SW480 (cell line): ENCODE measurements around the gene OSCAR.
A peak's percentile ranks its signal among the peaks of the same experiment; 100 is the strongest.

Source experiments
- DNase-seq: peaks from one replicate; pipeline ENCODE4 v3.0.0-alpha.2; 2016; ENCODE audit warnings: low spot score

The OSCAR gene

DNA sequence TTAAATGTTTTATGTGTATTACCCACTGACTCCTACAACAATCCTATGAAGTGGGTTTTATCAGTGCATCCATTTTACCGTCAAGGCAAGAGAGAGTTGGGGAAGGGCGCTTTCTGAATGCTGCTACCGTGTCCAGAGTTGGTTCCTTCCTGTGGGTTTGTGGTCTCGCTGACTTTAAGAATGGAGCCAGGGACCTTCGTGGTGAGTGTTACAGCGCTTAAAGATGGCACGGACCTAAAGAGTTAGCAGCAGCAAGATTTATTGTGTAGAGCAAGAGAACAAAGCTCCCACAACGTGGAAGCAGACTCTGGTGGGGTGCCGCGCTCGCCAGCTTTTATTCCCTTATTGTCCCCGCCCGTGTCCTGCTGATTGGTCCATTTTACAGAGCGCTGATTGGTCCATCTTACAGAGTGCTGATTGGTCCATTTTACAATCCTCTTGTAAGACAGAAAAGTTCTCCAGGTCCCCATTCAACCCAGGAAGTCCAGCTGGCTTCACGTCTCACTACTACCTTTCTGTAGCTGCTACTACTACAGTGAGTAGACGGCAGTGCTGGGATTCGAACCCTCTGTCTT lies 6.1 kb downstream of the OSCAR start:
- no peak for DNase-seq

DNA sequence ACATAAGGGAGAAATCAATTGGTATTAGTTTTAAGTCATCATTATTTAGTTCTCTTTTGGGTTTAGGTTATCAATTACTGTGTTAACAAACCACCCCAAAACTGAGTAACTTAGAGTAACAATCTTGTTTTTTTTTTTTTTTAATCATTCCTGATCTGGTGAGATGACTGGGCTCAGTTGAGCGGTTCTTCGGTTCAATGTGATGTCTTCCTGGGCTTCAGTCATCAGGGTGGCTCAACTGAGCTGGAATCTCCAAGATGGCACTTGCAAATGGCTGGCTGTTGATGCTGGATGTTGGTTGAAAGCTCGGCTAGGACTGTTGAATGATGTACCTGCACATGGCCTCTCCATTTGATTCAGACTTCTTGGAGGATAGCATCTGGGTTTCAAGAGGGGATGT lies 16.2 kb downstream of the OSCAR start:
- no peak for DNase-seq

DNA sequence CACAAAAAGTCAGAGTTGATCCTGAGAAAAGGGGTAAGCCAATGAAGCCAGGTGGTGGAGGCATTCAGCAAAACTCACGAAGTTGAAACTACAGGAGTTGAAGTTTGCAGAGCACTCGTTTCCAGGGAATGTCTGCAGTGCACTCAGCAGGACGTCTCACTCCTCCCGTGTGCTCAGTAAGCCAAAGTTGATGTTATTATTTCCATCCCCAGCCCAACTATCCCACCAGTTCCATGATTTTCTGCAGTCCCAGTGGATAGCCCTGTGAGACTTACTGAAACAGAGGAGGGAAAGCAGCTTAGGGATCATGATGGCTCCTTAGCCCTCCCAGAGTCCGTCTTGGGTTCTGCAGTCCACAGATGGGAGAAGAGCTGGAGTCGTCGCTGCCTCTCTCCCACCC lies 19.6 kb downstream of the OSCAR start, which contains the start of gene TARM1:
Gene TARM1, minus strand, starts transcription at position 334 of the 400 bp plus-strand sequence. Its CDS starts 25 bp downstream, at position 309.
- DNase-seq, result no peak

DNA sequence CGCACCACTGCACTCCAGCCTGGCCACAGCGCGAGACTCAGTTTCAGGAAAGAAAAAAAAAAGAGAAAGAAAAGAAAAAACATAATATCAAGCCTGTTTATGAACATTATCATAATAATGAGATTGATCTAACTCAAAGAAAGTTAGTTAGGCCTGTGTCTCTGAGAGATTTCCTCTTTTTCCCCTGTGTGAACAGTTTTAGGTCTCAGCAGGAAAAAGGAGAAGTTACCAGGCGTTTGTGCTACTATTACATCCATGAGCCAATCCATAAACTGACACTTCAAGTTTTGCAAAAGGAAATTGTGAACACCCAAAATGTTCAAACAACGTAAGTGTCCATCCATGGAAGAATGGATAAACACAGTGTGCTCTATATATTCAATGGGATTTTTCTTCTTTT lies 23.3 kb downstream of the OSCAR start:
- no peak for DNase-seq

- no peak for DNase-seq
Measured at GRCh38 chr19:54074851-54075250, 25.8 kb downstream of the OSCAR start.

DNA sequence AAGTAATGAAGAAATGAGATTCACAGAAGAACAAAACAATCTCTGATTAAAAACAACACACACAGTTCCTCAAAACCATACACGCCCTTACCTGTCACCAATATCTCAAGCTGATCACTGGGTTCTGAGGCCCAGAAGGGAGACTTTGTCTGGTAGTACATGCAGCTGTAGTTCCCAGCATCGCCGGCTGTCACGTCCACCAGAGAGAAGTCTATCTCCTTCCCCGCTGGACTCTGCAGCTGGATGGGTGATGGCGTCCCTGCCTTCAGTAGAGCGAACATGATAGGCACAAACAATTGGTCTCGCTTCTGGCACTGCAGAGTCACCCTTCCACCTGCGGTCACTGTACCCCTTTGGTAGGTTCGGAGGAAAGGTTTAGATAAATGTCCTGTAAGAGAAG lies 26.8 kb downstream of the OSCAR start:
- DNase-seq, result no peak

- DNase-seq, result no peak
Measured at GRCh38 chr19:54069470-54069869, 31.1 kb downstream of the OSCAR start.

- peak; percentile 90 for DNase-seq
Measured at GRCh38 chr19:54063350-54064116, 37.1 kb downstream of the OSCAR start, which contains the start of gene VSTM1. VSTM1 (minus strand) TSS chr19:54063897; CDS start chr19:54063777, 120 bp downstream.

DNA sequence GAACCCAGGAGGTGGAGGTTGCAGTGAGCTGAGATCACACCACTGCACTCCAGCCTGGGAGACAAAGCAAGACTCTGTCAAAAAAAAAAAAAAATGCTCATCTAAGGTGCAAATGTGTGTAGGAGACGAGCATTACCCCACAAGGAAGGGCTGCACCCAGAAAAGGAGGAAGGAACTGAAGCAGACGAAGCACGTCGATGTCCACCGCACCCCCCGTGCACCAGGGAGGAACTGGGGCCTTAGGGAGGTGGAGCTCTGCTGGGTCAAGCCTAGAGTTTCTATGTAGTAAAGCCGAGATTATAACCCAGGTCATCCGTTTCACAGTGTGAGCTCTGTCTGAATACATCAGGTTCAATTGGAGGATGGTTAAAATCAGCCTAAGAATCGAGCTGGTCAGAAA lies 38.0 kb downstream of the OSCAR start:
- no peak for DNase-seq

- no peak for DNase-seq
Measured at GRCh38 chr19:54047616-54048015, 53.0 kb downstream of the OSCAR start.

GRCh38 chr19:54045771-54046170 lies 54.8 kb downstream of the OSCAR start:
- DNase-seq, result no peak
